Fibroblast of villous mesenchyme (primary cell): Measurements from ENCODE around the gene CPD. TPM values are rescaled to one million over a fixed set of nuclear protein-coding genes. Genes with fewer than 3 reads are reported as not detected.

Experiments used
- DNase-seq: peaks from one replicate; pipeline ENCODE4 v3.0.0-alpha.2; 2010; ENCODE audit warnings: low read depth
- H3K4me3 ChIP-seq: 2 replicates; pipeline ENCODE4 v1.5.1; 2011; ENCODE audit warnings: low read depth, mild to moderate bottlenecking, low read length
- total RNA-seq: library from RNA; depleted of rRNA; stranded (reverse); fragments of >200 nt; gene quantifications from 2 replicates; pipeline ENCODE4 v1.2.3, GENCODE V29; 2012
- TF ChIP-seq, protein P1 (sequence below): IDR thresholded peaks from 2 replicates; pipeline ENCODE4 v1.5.1; 2012; ENCODE audit warnings: low read depth, mild to moderate bottlenecking, low read length; ENCODE audit not compliant: insufficient read depth

Gene CPD
- total RNA-seq, 1 donor = 177 TPM

- DNase-seq = no peak
- TF ChIP-seq, protein P1, sequence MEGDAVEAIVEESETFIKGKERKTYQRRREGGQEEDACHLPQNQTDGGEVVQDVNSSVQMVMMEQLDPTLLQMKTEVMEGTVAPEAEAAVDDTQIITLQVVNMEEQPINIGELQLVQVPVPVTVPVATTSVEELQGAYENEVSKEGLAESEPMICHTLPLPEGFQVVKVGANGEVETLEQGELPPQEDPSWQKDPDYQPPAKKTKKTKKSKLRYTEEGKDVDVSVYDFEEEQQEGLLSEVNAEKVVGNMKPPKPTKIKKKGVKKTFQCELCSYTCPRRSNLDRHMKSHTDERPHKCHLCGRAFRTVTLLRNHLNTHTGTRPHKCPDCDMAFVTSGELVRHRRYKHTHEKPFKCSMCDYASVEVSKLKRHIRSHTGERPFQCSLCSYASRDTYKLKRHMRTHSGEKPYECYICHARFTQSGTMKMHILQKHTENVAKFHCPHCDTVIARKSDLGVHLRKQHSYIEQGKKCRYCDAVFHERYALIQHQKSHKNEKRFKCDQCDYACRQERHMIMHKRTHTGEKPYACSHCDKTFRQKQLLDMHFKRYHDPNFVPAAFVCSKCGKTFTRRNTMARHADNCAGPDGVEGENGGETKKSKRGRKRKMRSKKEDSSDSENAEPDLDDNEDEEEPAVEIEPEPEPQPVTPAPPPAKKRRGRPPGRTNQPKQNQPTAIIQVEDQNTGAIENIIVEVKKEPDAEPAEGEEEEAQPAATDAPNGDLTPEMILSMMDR = no peak
These were observed 12.2 kb upstream of the CPD start for GRCh38 chr17:30366536-30366935.

GRCh38 chr17:30368912-30369720 is 9.6 kb upstream of the CPD start:
- H3K4me3 ChIP-seq = no peak overlapping the region
- no peak for DNase-seq
- TF ChIP-seq, protein P1 = no peak

More at GRCh38 chr17:30366536-30366935, 12.2 kb upstream of the CPD start:
- H3K4me3 ChIP-seq = no peak overlapping the region

DNA sequence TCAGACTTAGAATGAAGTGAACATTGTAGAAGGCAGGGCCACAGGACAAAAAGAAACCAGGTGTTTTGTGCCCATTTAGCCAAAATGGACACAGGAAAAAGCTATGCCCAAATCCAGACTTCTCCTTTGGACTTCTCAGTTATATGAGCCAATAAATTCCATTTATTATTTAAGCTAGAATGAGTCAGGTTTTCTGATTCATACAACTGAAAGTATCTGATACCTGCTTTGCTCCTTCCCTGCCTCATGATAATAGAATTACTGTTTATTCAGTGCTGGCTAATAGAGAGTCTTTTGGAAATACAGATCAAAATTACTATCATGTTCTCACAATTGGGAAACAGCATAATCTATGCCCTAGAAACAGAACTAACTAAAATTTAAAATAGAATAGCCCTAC is 8.7 kb upstream of the CPD start:
- TF ChIP-seq, protein P1 = no peak
- no peak for DNase-seq
- no peak overlapping the region for H3K4me3 ChIP-seq

DNA sequence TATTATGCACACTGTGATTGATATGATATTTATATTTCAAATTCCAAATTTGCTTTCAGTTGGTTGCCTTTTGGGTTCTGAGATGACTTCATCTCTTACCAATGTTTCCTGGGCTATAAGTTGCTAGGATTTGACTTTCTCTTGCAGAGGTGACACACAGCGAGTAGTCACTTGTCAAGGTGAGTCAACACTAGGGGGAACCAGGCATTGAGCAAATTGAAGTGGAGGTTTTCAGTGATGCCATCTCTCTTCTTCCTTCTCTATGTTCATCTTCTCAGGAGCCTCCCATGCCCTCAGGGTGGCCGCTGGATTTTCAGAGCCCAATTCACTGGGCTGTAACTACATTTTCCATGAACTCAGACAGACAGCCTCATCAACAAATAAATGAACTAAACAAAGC is 6.0 kb upstream of the CPD start:
- no peak for DNase-seq
- H3K4me3 ChIP-seq = no peak overlapping the region
- TF ChIP-seq, protein P1 = no peak

DNA sequence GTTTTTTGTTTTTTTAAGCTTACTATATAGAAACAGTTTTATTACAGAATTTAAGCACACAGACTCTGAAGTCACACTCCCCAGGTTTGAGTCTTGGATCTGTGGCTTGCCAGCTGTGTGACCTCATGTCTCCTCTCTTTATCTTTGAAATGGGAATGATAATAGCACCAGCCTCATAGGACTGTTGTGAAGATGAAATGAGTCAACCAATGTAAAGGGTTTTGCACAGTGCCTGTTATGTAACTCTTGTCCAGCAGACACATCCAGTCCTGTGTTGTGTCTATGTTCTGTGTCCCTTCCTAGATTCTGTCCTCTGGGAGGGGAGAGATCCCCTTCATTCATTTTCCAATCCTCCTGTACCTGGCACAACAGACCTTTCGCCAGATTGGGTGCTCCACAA is 3.1 kb upstream of the CPD start:
- DNase-seq = peak; percentile 28
- no peak overlapping the region for H3K4me3 ChIP-seq
- TF ChIP-seq, protein P1 = no peak

DNA sequence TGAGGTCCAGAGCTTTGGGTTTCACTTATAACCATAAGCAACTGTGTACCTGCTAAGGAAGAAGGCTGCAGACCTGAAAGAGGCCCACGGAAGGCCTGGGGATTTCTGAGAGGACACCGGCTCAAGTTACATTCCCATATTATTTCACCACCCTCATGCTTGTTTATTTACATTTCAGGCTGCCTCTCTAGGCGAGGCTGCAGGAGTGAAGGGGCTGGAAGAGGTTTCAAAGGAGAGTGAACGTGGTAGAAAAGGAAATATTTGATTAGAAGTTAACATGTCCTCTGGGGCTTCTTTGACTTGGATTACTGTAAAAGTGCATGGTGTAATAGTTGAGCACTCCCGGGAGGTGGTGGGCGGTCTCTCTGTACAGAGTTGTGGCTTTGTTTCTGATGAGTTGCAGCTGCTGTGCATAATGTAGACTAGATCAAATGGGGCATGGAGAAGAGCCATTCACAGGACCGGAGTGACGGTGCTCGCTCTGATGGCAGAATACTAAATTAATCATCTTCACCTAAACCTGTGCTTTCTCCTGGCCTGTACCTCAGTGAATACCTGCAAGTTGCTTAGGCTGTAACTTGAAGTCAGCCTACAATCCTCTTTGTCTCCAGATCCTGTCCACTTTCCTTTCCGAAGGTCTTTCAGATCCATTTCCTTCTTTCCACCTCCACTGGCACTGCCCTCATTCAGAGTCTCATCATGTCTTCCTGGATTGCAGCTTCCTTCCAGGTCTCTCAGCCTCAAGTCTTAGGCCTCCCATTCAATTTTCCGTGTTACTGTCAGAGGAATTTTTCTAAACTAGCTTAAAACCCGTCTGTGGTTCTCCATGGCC is 1.9 kb upstream of the CPD start:
- H3K4me3 ChIP-seq = peak overlapping the region; percentile 12
- DNase-seq = peak; percentile 90

More for the DNA sequence above, 1.9 kb upstream of the CPD start:
- TF ChIP-seq, protein P1 = no peak
